Stimulated activated CD4-positive, alpha-beta T cell treated with anti-CD3 and anti-CD28 coated beads, Interleukin-1b, Interleukin-23, amount 100 ng/mL, for 24 hours (primary cell): Measurements from ENCODE around the gene EP400.
"Not testable (repeated sequence)": the region's sequence is repeated elsewhere in the genome, so short reads cannot be mapped to it uniquely, and the experiment has no call there.

Source experiments
- DNase-seq, 4 experiments: peaks; one replicate each; pipeline ENCODE4 v3.0.0-alpha.2; 2020; ENCODE audit warnings: low read depth in 4 of 4, low spot score in 1 of 4

EP400 gene

GRCh38 chr12:132044661-132045412 lies 95.1 kb downstream of the EP400 start:
- no peak for DNase-seq

- DNase-seq: no peak
Observed at GRCh38 chr12:132045751-132046150, 96.0 kb downstream of the EP400 start.

- DNase-seq: no peak
Observed at GRCh38 chr12:132046561-132046960, 96.8 kb downstream of the EP400 start.

GRCh38 chr12:132047630-132048029 lies 97.9 kb downstream of the EP400 start:
- not testable (repeated sequence) for DNase-seq

GRCh38 chr12:132049442-132049841 lies 99.7 kb downstream of the EP400 start:
- DNase-seq: no peak

DNA sequence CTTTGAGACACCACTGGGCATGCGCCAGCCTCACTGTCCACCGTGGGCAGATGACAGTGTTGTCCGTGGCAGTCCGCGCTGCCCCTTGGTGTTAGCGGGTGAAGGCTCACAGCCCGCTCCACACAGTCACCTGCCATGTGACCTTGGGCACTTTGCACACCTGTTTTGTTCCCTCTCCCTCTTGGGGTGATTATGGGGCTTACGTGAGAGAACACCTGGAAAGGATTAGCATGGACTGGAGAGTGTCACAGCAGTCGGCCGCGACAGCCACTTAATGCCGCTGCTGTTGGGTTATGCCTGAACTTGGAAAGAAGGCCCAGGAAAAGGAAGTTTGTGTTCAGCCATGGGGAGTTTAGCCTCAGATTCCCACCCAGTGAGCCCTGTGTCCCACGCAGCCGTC lies 100.1 kb downstream of the EP400 start:
- DNase-seq: no peak

DNA sequence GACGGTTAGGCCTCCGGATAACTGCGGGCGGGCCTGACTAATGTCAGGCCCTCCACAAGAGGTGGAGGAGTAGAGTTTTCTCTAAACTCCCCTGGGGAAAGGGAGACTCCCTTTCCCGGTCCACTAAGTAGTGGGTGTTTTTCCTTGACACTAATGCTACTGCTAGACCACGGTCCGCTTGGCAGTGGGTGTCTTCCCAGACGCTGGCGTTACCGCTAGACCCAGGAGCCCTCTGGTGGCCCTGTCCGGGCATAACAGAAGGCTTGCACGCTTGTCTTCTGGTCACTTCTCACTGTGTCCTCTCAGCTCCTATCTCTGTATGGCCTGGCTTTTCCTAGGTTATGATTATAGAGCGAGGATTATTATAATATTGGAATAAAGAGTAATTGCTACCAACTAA lies 102.0 kb downstream of the EP400 start:
- DNase-seq: not testable (repeated sequence)

DNA sequence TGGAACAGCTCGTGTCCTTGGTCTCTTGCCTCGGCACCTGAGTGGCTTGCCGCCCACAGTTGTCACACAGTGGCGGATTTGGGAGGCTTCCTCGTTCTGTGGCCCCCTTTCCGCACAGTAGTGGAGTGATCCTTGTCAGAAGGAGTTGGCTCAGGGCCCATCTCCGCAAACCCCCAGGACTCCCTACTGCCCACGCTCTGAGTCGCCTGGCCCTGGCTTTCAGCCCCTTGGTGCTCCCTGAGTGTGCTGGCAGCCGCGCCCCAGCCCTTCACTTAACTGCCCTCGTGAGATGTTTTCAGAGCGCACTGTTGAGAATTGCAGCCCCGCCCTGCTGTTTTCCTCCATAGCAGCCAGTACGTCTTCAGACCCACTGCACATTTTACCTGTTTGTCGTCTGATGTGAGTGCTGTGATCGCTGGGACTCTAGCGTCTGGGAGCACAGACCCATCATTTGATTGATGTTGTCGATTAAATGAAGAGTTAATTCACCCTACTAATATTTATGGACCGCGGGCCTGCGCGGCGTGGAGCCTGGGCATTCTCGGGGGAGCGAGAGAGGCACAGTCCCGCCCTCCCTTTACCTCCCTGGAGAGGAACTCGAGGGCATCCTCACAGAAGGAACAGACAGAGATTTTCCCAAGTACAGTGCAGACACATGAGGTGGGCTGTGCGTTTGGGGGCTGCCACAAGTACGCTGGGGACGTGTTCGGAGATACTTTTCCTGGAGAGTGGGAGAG lies 102.6 kb downstream of the EP400 start:
- DNase-seq: no peak

DNA sequence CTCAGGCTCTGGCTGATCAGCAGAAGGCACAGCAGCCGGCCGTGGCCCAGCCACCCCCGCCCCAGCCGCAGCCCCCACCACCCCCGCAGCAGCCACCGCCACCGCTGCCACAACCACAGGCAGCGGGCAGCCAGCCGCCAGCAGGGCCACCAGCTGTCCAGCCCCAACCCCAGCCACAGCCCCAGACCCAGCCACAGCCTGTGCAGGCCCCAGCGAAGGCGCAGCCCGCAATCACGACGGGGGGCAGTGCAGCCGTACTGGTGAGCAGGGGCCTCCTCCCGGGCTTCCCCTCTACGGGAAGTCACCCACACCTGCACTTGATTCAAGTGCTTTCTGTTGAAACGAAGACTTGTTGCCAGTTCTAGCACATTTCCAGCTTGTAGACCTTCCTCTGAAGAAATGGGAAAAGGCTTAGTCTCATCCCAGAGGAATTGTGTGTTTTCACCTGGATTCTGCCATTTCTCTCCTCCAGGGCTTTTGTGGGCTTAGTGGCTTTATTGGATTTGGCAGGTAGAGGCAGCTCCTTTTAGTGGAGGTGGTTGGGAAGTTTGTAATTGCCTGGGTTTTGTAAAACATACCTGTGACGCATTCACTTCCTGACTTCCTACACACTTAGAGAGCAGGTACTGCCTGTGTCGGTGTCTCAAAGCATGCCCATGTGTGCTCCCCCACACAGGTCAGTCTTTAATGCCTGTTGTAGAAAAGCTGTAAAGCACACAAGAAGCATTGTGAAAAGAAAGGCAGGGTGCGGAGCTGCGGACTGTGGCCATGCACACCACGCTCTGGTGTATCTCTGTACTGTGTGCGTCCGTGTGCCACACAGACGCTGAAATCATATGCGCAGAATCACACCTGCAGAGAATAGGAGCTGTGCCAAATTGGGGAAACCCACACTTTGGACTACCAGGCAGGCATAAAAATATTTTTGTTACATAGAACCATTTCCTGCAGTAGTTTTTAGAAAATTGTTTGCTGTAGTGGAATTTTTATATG lies 103.9 kb downstream of the EP400 start:
- no peak for DNase-seq

- DNase-seq: no peak
Observed at GRCh38 chr12:132054983-132055382, 105.2 kb downstream of the EP400 start.

- no peak for DNase-seq
Observed at GRCh38 chr12:132055535-132056096, 105.9 kb downstream of the EP400 start.

DNA sequence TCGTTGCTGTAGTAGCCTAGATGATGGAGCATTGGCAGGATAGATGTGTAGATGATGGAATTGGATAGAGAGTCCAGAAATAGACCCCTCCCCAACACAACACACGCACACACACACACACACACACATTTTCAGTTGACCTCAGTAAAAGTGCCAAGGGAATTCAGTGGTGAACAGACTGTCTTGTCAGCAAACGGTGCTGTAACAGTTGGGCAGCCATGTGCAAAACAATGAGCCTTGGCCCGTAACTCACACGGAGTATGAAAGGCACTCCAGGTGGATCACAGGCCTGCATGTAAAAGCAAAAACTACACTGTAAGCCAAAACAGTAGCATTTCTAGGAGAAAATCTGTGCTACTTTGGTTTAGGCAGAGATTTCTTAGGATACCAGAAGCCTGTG lies 106.6 kb downstream of the EP400 start:
- no peak for DNase-seq

DNA sequence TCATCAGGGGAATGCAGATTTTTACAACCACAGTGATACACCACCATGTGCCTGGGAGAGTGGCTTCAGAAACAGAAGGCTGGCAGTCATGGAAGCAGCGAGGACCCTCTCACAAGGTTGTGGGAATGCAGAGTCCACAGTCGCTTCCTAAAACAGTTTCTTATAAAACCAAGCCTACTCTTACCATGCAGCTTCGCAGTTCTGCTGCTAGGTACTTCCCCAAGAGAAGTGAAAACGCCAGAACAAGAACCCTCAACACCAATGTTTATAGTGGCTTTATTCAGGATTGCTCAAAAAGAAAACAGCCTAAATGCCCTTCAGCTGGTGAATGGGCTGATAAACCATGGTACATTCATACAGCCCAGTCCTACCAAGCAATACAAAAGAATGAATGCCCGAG lies 107.2 kb downstream of the EP400 start:
- DNase-seq: no peak

- no peak for DNase-seq
Observed at GRCh38 chr12:132057691-132058090, 107.9 kb downstream of the EP400 start.

DNA sequence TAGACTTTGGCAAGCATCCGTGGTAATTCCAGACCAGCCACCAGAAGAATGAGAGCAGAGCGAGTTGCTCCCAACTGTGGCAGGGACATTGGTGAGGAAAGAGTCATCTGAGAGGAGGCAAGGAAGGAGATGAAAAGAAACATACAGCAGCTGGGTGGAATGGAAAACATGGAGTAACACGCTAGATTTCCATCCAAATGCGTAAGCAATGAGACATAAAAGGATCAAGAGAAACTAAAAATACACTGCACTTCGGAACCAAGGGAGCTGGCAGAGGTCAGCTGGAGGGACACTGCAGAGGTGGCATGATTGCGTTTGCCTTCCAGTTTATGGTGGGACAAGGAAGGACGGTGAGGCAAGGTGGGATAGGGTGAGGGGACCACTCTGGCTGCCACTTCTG lies 111.5 kb downstream of the EP400 start:
- DNase-seq: no peak

GRCh38 chr12:132061641-132062430 lies 112.1 kb downstream of the EP400 start:
- no peak for DNase-seq

GRCh38 chr12:132062481-132062880 lies 112.7 kb downstream of the EP400 start:
- DNase-seq: no peak

DNA sequence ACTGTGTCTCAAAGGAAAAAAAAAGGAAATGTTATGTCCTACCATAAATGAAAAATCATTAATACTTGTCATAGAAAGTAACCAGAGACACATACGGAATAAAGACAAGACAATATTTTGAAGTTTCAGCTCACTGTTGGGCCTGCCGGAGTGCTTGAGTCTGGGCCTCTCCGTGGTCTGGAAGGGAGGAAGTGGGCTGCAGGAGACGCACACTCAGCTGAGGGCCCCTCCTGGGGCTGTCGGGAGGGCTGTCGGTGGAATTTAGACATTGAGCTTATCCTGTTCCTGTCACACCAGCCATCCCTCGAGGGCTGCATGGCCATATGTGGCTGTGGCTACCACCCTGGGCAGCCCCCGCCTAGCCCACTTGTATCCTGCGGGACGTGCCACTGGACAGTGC lies 113.7 kb downstream of the EP400 start:
- DNase-seq: no peak

GRCh38 chr12:132064631-132065030 lies 114.9 kb downstream of the EP400 start:
- no peak for DNase-seq

GRCh38 chr12:132065203-132065602 lies 115.5 kb downstream of the EP400 start:
- DNase-seq: no peak
